ENCODE measurements around the gene AKAP7.
"Not testable (repeated sequence)": the region's sequence is repeated elsewhere in the genome, so short reads cannot be mapped to it uniquely, and the experiment has no call there.

Gene AKAP7

GRCh38 chr6:131300826-131301225 lies 165.6 kb downstream of the AKAP7 start:
- not testable (repeated sequence) for H3K36me3 Mint-ChIP-seq (ENCODE audit: low read depth); H3K9me3 Mint-ChIP-seq; ATAC-seq; H3K27ac Mint-ChIP-seq; H3K4me3 Mint-ChIP-seq; H3K27me3 Mint-ChIP-seq; H3K4me1 Mint-ChIP-seq; DNase-seq

- ATAC-seq (no peak), DNase-seq (no peak)
- no peaks in the 10 kb centered on the region for H3K27me3 Mint-ChIP-seq
- no peak overlapping the region for H3K4me3 Mint-ChIP-seq
- H3K36me3 Mint-ChIP-seq (ENCODE audit: low read depth), result no peaks in the 10 kb centered on the region
- H3K27ac Mint-ChIP-seq, result no peak overlapping the region
- no peaks in the 10 kb centered on the region for H3K9me3 Mint-ChIP-seq
- H3K4me1 Mint-ChIP-seq, result no peaks in the 10 kb centered on the region
These were observed 168.2 kb downstream of the AKAP7 start for GRCh38 chr6:131303338-131303930.

DNA sequence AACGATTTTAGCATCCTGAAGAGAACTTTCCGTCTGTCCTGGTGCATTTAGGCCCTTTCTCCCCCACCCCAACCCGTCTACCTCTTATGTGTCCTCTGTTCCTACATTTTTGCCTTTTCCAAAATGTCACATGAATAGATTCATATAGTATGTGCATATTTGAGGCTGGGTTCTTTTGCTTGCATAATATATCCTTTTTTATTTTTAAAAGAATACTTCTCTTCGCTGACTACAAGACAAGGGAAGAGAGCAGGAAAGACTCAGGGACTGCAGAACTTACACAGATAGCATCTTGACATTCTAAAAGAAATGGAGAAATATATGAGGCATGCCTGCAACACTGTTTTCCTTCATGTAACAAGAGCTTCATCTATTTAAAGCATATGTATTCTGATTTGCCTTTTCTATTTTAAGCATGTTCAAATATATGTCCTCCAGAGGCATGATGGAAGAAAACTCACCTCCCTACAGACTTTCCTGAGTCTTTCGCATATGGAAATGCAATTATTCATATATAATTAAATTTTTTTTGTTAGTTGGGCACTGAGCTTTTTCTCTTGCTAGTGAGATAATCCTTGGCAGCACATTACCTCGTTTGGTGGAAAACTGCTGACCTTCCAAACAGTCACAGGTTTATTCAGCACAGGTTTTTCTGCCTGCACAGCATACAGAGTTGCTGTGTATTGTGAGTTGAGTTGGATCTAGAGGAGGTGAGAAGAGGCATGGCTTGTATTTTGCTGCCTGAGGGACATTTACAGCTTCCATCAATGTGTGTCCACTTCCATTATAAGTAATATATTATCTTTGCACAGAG lies 170.0 kb downstream of the AKAP7 start:
- no peak overlapping the region for H3K4me3 Mint-ChIP-seq
- H3K36me3 Mint-ChIP-seq (ENCODE audit: low read depth), result peaks cover 11% of the 10 kb centered on the region
- no peak overlapping the region for H3K27ac Mint-ChIP-seq
- peaks cover 12% of the 10 kb centered on the region for H3K9me3 Mint-ChIP-seq
- no peak for DNase-seq
- no peak for ATAC-seq
- H3K4me1 Mint-ChIP-seq, result no peaks in the 10 kb centered on the region
- no peaks in the 10 kb centered on the region for H3K27me3 Mint-ChIP-seq

DNA sequence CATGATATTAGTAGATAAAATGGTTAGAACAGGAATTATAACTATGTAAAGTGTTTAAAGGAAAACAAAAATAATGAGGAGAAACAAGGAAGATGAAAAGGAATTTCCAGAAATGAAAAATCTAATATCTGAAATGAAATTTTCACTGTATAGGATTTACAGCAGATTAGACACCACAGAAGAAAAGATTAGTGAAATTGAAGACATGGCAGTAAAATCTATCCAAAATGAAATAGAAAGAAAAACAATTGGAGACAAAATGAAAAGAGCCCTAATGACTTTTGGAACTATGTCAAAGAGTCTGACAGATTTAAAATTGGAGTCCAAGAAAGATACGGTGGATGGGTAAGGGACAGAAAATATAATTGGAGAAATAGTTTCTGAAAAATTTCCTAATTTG lies 174.2 kb downstream of the AKAP7 start:
- H3K27ac Mint-ChIP-seq, result no peak overlapping the region
- ATAC-seq (no peak), DNase-seq (no peak)
- no peaks in the 10 kb centered on the region for H3K4me1 Mint-ChIP-seq
- H3K4me3 Mint-ChIP-seq, result no peak overlapping the region
- peaks cover 12% of the 10 kb centered on the region for H3K9me3 Mint-ChIP-seq
- no peaks in the 10 kb centered on the region for H3K27me3 Mint-ChIP-seq
- peaks cover 11% of the 10 kb centered on the region for H3K36me3 Mint-ChIP-seq (ENCODE audit: low read depth)

DNA sequence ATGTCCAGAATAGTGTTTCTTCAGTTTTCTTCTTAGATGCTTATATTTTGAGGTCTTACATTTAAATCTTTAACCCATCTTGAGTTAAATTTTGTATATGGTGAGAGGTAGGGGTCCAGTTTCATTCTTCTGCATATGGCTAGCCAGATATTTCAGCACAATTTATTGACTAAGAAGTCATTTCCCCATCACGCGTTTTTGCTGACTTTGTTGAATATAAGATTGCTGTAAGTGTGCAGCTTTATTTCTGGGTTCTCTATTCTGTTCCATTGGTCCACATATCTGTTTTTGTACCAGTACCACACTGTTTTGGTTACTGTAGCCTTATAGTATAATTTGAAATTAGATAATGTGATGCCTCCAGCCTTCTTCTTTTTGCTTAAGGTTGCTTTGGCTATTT lies 179.6 kb downstream of the AKAP7 start:
- Mint-ChIP-seq H3K4me1 (peaks cover 2% of the 10 kb centered on the region), H3K27ac (no peak overlapping the region), H3K4me3 (no peak overlapping the region), H3K9me3 (peaks cover 16% of the 10 kb centered on the region), H3K36me3 (ENCODE audit: low read depth) (peaks cover 17% of the 10 kb centered on the region), H3K27me3 (no peaks in the 10 kb centered on the region)
- DNase-seq, result no peak
- no peak for ATAC-seq

- DNase-seq (no peak), ATAC-seq (no peak)
- peaks cover 13% of the 10 kb centered on the region for H3K9me3 Mint-ChIP-seq
- H3K4me1 Mint-ChIP-seq, result peaks cover 2% of the 10 kb centered on the region
- no peaks in the 10 kb centered on the region for H3K27me3 Mint-ChIP-seq
- no peak overlapping the region for H3K27ac Mint-ChIP-seq
- no peak overlapping the region for H3K4me3 Mint-ChIP-seq
- peaks cover 15% of the 10 kb centered on the region for H3K36me3 Mint-ChIP-seq (ENCODE audit: low read depth)
These were observed 181.4 kb downstream of the AKAP7 start for GRCh38 chr6:131316654-131317053.

DNA sequence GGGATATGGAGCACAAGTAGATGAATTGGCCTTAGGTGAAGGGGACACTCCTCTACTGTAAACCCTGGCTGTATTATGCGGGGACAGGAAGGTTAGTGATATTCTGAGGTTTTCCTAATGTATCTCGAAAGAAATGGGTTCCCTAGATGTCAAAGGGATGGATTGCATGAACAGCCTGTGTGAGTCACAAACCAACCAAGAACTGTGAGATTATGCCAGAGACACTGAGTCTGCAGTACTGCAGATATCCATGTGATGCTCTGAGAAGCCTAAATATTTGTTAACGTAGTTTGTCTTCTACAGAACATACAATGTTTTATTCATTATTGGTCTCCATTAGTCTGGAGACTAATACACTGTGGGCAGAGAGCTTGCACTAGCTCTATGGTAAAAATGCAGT lies 182.2 kb downstream of the AKAP7 start:
- DNase-seq (no peak), ATAC-seq (no peak)
- H3K9me3 Mint-ChIP-seq, result peaks cover 13% of the 10 kb centered on the region
- peaks cover 2% of the 10 kb centered on the region for H3K4me1 Mint-ChIP-seq
- H3K36me3 Mint-ChIP-seq (ENCODE audit: low read depth), result peaks cover 15% of the 10 kb centered on the region
- H3K4me3 Mint-ChIP-seq, result no peak overlapping the region
- no peaks in the 10 kb centered on the region for H3K27me3 Mint-ChIP-seq
- H3K27ac Mint-ChIP-seq, result no peak overlapping the region

DNA sequence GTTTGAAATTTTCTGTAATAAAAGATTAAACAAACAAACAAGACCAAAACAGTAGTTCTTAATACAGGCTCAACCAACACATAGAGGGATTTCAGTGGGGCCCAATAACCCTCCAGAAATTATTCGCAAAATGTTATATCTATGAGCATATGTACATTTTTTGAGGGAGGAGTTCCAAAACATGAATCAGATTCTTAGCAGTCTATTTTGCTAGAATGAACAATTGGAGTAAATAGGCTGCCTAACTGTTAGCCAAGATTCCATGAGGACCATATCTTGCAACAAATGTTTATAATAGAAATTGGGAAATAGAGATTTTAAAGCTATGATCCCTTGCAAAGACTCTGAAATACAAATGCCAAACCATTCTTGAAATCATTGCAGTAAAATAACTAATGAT lies 186.3 kb downstream of the AKAP7 start:
- no peak overlapping the region for H3K27ac Mint-ChIP-seq
- no peak for ATAC-seq

DNA sequence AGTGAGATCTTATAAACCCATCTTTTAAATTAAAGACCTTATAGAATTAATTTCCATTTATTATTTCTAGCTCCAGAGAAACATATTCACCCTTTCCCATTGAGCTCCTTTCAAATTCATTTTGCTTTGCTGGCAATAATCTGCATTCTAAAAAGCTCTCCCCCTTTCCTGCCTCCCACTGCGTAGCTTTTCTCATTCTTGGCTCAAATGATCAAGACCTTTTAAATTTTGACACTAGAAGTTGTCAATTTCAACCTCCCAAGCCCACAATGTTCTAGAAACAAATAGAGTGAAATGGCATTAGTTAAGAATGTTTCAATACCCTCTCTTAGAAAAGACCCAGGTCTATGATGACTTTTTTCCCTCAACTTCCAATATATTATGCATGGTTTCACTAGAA lies 186.9 kb downstream of the AKAP7 start:
- ATAC-seq (no peak), DNase-seq (no peak)
- Mint-ChIP-seq H3K9me3 (peaks cover 4% of the 10 kb centered on the region), H3K27me3 (no peaks in the 10 kb centered on the region), H3K4me3 (no peak overlapping the region), H3K27ac (no peak overlapping the region), H3K36me3 (ENCODE audit: low read depth) (peaks cover 7% of the 10 kb centered on the region), H3K4me1 (no peaks in the 10 kb centered on the region)

More for the DNA sequence above, 186.3 kb downstream of the AKAP7 start:
- DNase-seq, result no peak
- peaks cover 2% of the 10 kb centered on the region for H3K4me1 Mint-ChIP-seq
- H3K36me3 Mint-ChIP-seq (ENCODE audit: low read depth), result peaks cover 12% of the 10 kb centered on the region
- H3K9me3 Mint-ChIP-seq, result peaks cover 9% of the 10 kb centered on the region
- H3K27me3 Mint-ChIP-seq, result no peaks in the 10 kb centered on the region
- H3K4me3 Mint-ChIP-seq, result no peak overlapping the region

DNA sequence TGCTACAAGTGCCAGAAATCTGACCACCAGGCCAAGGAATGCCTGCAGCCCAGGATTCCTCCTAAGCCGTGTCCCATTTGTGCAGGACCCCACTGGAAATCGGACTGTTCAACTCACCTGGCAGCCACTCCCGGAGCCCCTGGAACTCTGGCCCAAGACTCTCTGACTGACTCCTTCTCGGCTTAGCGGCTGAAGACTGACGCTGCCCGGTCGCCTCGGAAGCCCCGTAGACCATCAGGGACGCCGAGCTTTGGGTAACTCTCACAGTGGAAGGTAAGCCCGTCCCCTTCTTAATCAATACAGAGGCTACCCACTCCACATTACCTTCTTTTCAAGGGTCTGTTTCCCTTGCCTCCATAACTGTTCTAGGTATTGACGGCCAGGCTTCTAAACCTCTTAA lies 190.4 kb downstream of the AKAP7 start:
- not testable (repeated sequence) for ATAC-seq; H3K27me3 Mint-ChIP-seq; H3K4me1 Mint-ChIP-seq; H3K36me3 Mint-ChIP-seq (ENCODE audit: low read depth); DNase-seq; H3K4me3 Mint-ChIP-seq; H3K27ac Mint-ChIP-seq; H3K9me3 Mint-ChIP-seq

DNA sequence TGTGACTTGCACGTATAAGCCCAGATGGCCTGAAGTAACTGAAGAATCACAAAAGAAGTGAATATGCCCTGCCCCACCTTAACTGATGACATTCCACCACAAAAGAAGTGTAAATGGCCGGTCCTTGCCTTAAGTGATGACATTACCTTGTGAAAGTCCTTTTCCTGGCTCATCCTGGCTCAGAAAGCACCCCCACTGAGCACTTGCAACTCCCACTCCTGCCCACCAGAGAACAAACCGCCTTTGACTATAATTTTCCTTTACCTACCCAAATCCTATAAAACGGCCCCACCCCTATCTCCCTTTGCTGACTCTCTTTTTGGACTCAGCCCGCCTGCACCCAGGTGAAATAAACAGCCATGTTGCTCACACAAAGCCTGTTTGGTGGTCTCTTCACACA lies 193.5 kb downstream of the AKAP7 start:
- DNase-seq; H3K36me3 Mint-ChIP-seq (ENCODE audit: low read depth); ATAC-seq; H3K9me3 Mint-ChIP-seq; H3K27ac Mint-ChIP-seq; H3K4me3 Mint-ChIP-seq; H3K27me3 Mint-ChIP-seq; H3K4me1 Mint-ChIP-seq: not testable (repeated sequence)

- peaks cover 2% of the 10 kb centered on the region for H3K4me1 Mint-ChIP-seq
- no peaks in the 10 kb centered on the region for H3K27me3 Mint-ChIP-seq
- no peaks in the 10 kb centered on the region for H3K9me3 Mint-ChIP-seq
These were observed 195.9 kb downstream of the AKAP7 start for GRCh38 chr6:131331151-131331550.

DNA sequence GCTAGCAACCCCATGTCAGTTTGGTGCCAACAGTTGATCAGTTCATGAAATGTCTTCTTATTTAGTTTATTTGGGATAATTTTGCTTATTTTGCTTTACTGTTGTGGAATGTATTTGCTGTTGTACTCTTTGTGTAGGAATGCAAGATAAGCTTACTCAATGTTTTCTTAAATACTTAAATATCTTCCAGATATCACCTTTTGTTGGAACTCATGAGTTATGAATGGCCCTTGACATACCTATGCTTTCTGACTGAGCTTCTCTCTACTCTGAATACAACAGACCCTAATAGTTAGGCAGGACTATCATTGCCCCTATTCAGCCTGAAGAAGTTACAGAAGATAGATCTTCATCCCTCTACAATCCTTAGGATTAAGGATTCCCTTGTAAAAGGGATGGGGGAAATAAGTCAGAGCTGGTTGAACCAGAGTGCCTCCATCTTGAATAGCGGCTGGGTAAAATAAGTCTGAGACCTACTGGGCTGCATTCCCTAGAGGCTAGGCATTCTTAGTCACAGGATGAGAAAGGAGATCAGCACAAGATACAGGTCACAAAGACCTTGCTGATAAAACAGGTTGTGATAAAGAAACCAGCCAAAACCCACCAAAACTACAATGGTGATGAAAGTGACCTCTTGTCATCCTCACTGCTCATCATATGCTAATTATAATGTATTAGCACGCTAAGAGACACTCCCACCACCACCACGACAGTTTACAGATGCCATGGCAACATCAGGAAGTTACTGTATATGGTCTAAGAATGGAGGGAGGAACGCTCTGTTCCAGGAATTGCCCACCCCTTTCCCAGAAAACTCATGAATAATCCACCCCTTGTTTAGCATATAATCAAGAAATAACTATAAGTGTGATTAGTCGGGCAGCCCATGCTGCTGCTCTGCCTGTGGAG lies 196.9 kb downstream of the AKAP7 start:
- Mint-ChIP-seq H3K4me3 (no peak overlapping the region), H3K27me3 (no peaks in the 10 kb centered on the region), H3K27ac (no peak overlapping the region), H3K4me1 (peaks cover 2% of the 10 kb centered on the region), H3K9me3 (no peaks in the 10 kb centered on the region), H3K36me3 (ENCODE audit: low read depth) (no peaks in the 10 kb centered on the region)
- no peak for DNase-seq
- ATAC-seq, result no peak

More at GRCh38 chr6:131331151-131331550, 195.9 kb downstream of the AKAP7 start:
- Mint-ChIP-seq H3K27ac (no peak overlapping the region), H3K4me3 (no peak overlapping the region), H3K36me3 (ENCODE audit: low read depth) (no peaks in the 10 kb centered on the region)
- DNase-seq, result no peak
- no peak for ATAC-seq

Data from activated naive CD8-positive, alpha-beta T cell treated with anti-CD3 and anti-CD28 coated beads, Interleukin-2, amount 50 U/mL, for 24 hours (primary cell).